Loucy (cell line): ENCODE data around the gene N4BP2.

Source experiments
- H2AFZ ChIP-seq: fragments of 200-600 bp; sonication (generic); 2 replicates; pipeline ENCODE4 v1.6.0; 2016; ENCODE audit warnings: antibody characterized with exemption, mild to moderate bottlenecking, low read length, moderate library complexity
- H3F3A ChIP-seq: fragments of 200-600 bp; 2 replicates; pipeline ENCODE4 v1.6.0; 2016; ENCODE audit warnings: antibody characterized with exemption, low read depth, mild to moderate bottlenecking
- H3K27me3 ChIP-seq: fragments of 200-600 bp; sonication (generic); 2 replicates; pipeline ENCODE4 v1.6.1; 2014; ENCODE audit warnings: low read length, mild to moderate bottlenecking; ENCODE audit not compliant: insufficient read depth, poor library complexity, severe bottlenecking
- H3K36me3 ChIP-seq: fragments of 200-600 bp; sonication (generic); 2 replicates; pipeline ENCODE4 v1.6.1; 2016; ENCODE audit warnings: low read length; ENCODE audit not compliant: insufficient read depth
- H3K4me1 ChIP-seq: fragments of 200-600 bp; sonication (generic); 2 replicates; pipeline ENCODE4 v1.5.1; 2014; ENCODE audit warnings: low read length, mild to moderate bottlenecking; ENCODE audit not compliant: insufficient read depth, poor library complexity, severe bottlenecking
- H3K4me2 ChIP-seq: fragments of 200-600 bp; sonication (generic); 2 replicates; pipeline ENCODE4 v1.6.0; 2014; ENCODE audit warnings: antibody characterized with exemption, low read length, low read depth, mild to moderate bottlenecking; ENCODE audit not compliant: poor library complexity, severe bottlenecking
- H3K4me3 ChIP-seq: fragments of 200-600 bp; sonication (generic); 2 replicates; pipeline ENCODE4 v1.5.1; 2014; ENCODE audit warnings: low read length, mild to moderate bottlenecking, mixed read lengths; ENCODE audit not compliant: poor library complexity, severe bottlenecking
- H3K79me2 ChIP-seq: fragments of 200-600 bp; sonication (generic); 2 replicates; pipeline ENCODE4 v1.6.1; 2014; ENCODE audit warnings: low read length; ENCODE audit not compliant: insufficient read depth
- H3K9ac ChIP-seq: fragments of 200-600 bp; sonication (generic); 2 replicates; pipeline ENCODE4 v1.6.0; 2014; ENCODE audit warnings: mild to moderate bottlenecking, low read depth, low read length, moderate library complexity; ENCODE audit not compliant: poor library complexity, severe bottlenecking
- H3K9me2 ChIP-seq: fragments of 200-600 bp; sonication (generic); replicated peaks from 2 replicates; pipeline ENCODE4 v1.6.1; 2016; ENCODE audit warnings: low read depth, low read length, mixed read lengths
- H3K9me3 ChIP-seq: fragments of 200-600 bp; sonication (generic); 2 replicates; pipeline ENCODE4 v1.6.1; 2014; ENCODE audit warnings: mild to moderate bottlenecking, antibody characterized with exemption, low read length, low read depth; ENCODE audit not compliant: insufficient read depth
- H4K20me1 ChIP-seq: fragments of 200-600 bp; sonication (generic); 2 replicates; pipeline ENCODE4 v1.6.0; 2014; ENCODE audit warnings: antibody characterized with exemption, low read length, mild to moderate bottlenecking; ENCODE audit not compliant: insufficient read depth, poor library complexity, severe bottlenecking
- EZH2phosphoT487 ChIP-seq: fragments of 200-600 bp; IDR thresholded peaks from 2 replicates; pipeline ENCODE4 v1.6.1; 2018; ENCODE audit warnings: antibody characterized with exemption, mild to moderate bottlenecking, moderate library complexity, borderline replicate concordance
- TF ChIP-seq, protein P1 (sequence below): fragments of 200-600 bp; sonication (generic); conservative IDR thresholded peaks from 2 replicates; pipeline ENCODE4 v1.5.1; 2014; ENCODE audit warnings: mild to moderate bottlenecking, antibody characterized with exemption, low read length

Gene N4BP2

GRCh38 chr4:40122941-40123340 lies 66.3 kb downstream of the N4BP2 start:
- TF ChIP-seq EZH2phosphoT487: no peak
- TF ChIP-seq, protein P1, sequence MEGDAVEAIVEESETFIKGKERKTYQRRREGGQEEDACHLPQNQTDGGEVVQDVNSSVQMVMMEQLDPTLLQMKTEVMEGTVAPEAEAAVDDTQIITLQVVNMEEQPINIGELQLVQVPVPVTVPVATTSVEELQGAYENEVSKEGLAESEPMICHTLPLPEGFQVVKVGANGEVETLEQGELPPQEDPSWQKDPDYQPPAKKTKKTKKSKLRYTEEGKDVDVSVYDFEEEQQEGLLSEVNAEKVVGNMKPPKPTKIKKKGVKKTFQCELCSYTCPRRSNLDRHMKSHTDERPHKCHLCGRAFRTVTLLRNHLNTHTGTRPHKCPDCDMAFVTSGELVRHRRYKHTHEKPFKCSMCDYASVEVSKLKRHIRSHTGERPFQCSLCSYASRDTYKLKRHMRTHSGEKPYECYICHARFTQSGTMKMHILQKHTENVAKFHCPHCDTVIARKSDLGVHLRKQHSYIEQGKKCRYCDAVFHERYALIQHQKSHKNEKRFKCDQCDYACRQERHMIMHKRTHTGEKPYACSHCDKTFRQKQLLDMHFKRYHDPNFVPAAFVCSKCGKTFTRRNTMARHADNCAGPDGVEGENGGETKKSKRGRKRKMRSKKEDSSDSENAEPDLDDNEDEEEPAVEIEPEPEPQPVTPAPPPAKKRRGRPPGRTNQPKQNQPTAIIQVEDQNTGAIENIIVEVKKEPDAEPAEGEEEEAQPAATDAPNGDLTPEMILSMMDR: no peak
- Histone ChIP-seq H3K4me1 (peaks cover 9% of the 10 kb centered on the region), H4K20me1 (no peaks in the 10 kb centered on the region), H3K9me2 (no peaks in the 10 kb centered on the region), H3K27me3 (no peaks in the 10 kb centered on the region), H3K4me2 (no peak overlapping the region), H2AFZ (no peak overlapping the region), H3K36me3 (peaks cover 23% of the 10 kb centered on the region; the same call in 1 of the 2 replicates), H3K9ac (no peak overlapping the region), H3K4me3 (no peak overlapping the region), H3F3A (no peaks in the 10 kb centered on the region; the same call in 1 of the 2 replicates), H3K9me3 (no peaks in the 10 kb centered on the region), H3K79me2 (no peaks in the 10 kb centered on the region)

- H2AFZ ChIP-seq: no peak overlapping the region
- peaks cover 13% of the 10 kb centered on the region; the same call in 1 of the 2 replicates for H3K36me3 ChIP-seq
- H3K4me1 ChIP-seq: peaks cover 9% of the 10 kb centered on the region
- H3K9ac ChIP-seq: no peak overlapping the region
- no peaks in the 10 kb centered on the region for H3K9me3 ChIP-seq
- H3F3A ChIP-seq: no peaks in the 10 kb centered on the region; the same call in 1 of the 2 replicates
- H4K20me1 ChIP-seq: no peaks in the 10 kb centered on the region
- no peaks in the 10 kb centered on the region for H3K79me2 ChIP-seq
- H3K9me2 ChIP-seq: no peaks in the 10 kb centered on the region
- no peak overlapping the region for H3K4me3 ChIP-seq
- H3K4me2 ChIP-seq: peak overlapping the region; percentile 48
- no peak for TF ChIP-seq EZH2phosphoT487
- TF ChIP-seq, protein P1: no peak
- no peaks in the 10 kb centered on the region for H3K27me3 ChIP-seq
Observed at GRCh38 chr4:40124690-40125089, 68.0 kb downstream of the N4BP2 start.

DNA sequence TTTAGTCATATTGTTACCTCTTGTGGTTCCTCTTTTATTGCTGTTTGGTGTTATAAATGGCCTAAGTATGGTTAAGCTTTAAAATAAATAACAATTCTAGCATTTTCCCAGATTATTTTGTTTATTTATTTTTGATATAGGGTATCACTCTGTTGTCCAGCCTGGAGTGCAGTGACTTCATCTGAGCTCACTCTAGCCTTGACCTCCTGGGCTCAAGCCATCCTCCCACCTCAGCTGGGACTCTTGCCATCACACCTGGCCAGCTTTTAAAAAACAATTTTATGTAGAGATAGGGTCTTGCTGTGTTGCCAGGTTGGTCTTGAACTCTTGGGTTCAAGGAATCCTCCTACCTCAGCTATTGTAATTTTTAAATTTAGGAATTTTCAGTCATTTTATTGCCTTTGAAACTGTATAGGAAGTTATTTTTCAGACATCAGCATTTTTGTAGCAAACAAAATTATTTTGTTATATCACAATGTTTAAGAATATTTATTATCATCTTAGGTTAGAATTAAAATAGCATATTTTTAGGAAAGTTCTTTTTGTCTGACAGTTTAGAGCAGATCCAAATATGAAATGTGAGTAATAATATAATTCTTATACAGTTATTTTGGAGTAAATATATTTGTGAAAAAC lies 73.9 kb downstream of the N4BP2 start:
- no peaks in the 10 kb centered on the region for H3K4me1 ChIP-seq
- H3K9me3 ChIP-seq: no peaks in the 10 kb centered on the region
- peaks cover 10% of the 10 kb centered on the region; the same call in 1 of the 2 replicates for H3K36me3 ChIP-seq
- no peak overlapping the region for H3K4me2 ChIP-seq
- H2AFZ ChIP-seq: no peak overlapping the region
- no peaks in the 10 kb centered on the region for H4K20me1 ChIP-seq
- no peak overlapping the region for H3K9ac ChIP-seq
- H3K4me3 ChIP-seq: no peak overlapping the region
- TF ChIP-seq, protein P1: no peak
- TF ChIP-seq EZH2phosphoT487: no peak
- no peaks in the 10 kb centered on the region for H3K27me3 ChIP-seq
- no peaks in the 10 kb centered on the region for H3K9me2 ChIP-seq
- H3F3A ChIP-seq: no peaks in the 10 kb centered on the region
- no peaks in the 10 kb centered on the region for H3K79me2 ChIP-seq
